Panc1 (cell line): Measurements from ENCODE around the gene CUL1.

Source experiments
- CTCF ChIP-seq: fragments of 450-650 bp; IDR thresholded peaks from 2 replicates; pipeline ENCODE4 v1.5.1; 2017; ENCODE audit warnings: mild to moderate bottlenecking
- REST ChIP-seq, 2 experiments: IDR thresholded peaks; 2 replicates each; pipeline ENCODE4 v1.6.1; 2011 to 2012; ENCODE audit warnings: low read depth in 2 of 2, control low read depth in 1 of 2, low read length in 1 of 2, mild to moderate bottlenecking in 1 of 2, moderate library complexity in 1 of 2; ENCODE audit not compliant: insufficient read depth in 1 of 2
- TCF7L2 ChIP-seq: IDR thresholded peaks from 2 replicates; pipeline ENCODE4 v1.6.1; 2011; ENCODE audit warnings: mild to moderate bottlenecking, low read depth, low read length, inconsistent platforms

GRCh38 chr7:148669927-148670326, 28.8 kb upstream of the CUL1 start:
- TF ChIP-seq CTCF (no peak), REST (IDR thresholded peaks at IDR 0.05; ENCODE audit: insufficient read depth in 1 of 2, low read depth in 2 of 2, low read length in 1 of 2) (no peak), TCF7L2 (no peak)
